Measurements from ENCODE around the gene TNFSF13B. TPM values are rescaled to one million over a fixed set of nuclear protein-coding genes. Genes with fewer than 3 reads are reported as not detected.

The TNFSF13B gene
- polyA plus RNA-seq, 1 donor from 2014 or later = 0.50 TPM

DNA sequence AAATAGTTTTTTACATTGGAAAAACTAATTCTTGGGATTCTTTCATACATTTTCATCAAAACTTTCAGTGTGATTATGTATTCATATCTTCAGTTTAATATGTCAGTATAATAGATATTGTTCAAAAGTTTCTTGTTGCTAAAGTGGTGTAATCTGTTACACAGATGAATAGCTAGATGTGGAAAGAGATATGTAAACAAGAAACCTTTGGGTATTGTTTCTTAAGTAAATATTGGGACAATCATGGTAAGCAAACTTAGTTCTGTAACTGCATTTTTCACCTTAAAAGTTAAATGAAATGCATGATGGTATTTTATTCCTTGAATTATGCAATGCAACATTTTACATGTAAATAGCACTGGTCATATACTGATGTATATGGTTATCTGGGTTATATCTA, 39.1 kb upstream of the TNFSF13B start:
- peaks cover 18% of the 10 kb centered on the region for H3K79me2 ChIP-seq (replicated peaks; ENCODE audit: insufficient read depth, low read length)
- no peaks in the 10 kb centered on the region for H3K9me2 ChIP-seq (ENCODE audit: insufficient read depth, low read length)
- no peak overlapping the region for H2AFZ ChIP-seq (ENCODE audit: low read depth, low read length)
- H4K20me1 ChIP-seq (ENCODE audit: insufficient read depth) = no peaks in the 10 kb centered on the region
- H3K9ac ChIP-seq (ENCODE audit: low read length) = no peak overlapping the region
- H3K4me3 ChIP-seq (ENCODE audit: low read length) = no peak overlapping the region
- TF ChIP-seq POLR2AphosphoS5 (IDR thresholded peaks at IDR 0.05) (no peak), EZH2 (IDR thresholded peaks at IDR 0.05; ENCODE audit: borderline replicate concordance, insufficient read depth, low read length, poor library complexity, severe bottlenecking) (no peak)
- TF ChIP-seq, protein P1, sequence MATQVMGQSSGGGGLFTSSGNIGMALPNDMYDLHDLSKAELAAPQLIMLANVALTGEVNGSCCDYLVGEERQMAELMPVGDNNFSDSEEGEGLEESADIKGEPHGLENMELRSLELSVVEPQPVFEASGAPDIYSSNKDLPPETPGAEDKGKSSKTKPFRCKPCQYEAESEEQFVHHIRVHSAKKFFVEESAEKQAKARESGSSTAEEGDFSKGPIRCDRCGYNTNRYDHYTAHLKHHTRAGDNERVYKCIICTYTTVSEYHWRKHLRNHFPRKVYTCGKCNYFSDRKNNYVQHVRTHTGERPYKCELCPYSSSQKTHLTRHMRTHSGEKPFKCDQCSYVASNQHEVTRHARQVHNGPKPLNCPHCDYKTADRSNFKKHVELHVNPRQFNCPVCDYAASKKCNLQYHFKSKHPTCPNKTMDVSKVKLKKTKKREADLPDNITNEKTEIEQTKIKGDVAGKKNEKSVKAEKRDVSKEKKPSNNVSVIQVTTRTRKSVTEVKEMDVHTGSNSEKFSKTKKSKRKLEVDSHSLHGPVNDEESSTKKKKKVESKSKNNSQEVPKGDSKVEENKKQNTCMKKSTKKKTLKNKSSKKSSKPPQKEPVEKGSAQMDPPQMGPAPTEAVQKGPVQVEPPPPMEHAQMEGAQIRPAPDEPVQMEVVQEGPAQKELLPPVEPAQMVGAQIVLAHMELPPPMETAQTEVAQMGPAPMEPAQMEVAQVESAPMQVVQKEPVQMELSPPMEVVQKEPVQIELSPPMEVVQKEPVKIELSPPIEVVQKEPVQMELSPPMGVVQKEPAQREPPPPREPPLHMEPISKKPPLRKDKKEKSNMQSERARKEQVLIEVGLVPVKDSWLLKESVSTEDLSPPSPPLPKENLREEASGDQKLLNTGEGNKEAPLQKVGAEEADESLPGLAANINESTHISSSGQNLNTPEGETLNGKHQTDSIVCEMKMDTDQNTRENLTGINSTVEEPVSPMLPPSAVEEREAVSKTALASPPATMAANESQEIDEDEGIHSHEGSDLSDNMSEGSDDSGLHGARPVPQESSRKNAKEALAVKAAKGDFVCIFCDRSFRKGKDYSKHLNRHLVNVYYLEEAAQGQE (IDR thresholded peaks at IDR 0.05; ENCODE audit: borderline replicate concordance) = no peak
- H3K9me3 ChIP-seq (ENCODE audit: low read length) = no peaks in the 10 kb centered on the region
- H3K36me3 ChIP-seq (ENCODE audit: insufficient read depth, low read length) = no peaks in the 10 kb centered on the region
- H3K27me3 ChIP-seq (ENCODE audit: insufficient read depth, low read depth, low read length) = no peaks in the 10 kb centered on the region
- H3K4me2 ChIP-seq (ENCODE audit: low read length) = no peak overlapping the region
- no peak overlapping the region for H3K27ac ChIP-seq (ENCODE audit: low read length)
- H3F3A ChIP-seq (ENCODE audit: insufficient read depth, low read length, poor library complexity, severe bottlenecking) = no peaks in the 10 kb centered on the region

DNA sequence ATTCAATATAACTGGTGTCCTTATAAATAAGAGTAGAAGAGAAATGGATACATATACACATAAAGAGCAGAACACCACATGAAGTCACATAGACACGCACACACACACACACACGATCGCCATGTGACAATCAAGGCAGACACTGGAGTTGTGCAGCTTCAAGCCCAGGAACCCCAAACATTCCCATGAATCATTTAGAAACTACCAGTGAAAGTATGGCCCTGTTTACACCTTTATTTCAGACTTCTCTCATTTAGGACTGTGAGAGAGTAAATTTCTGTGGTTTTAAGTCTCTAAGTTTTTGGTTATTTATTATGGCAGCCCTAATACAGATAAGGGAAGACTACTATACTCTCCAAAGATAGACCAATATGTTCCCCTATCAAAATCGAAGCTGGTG, 20.4 kb upstream of the TNFSF13B start:
- TF ChIP-seq EZH2 (IDR thresholded peaks at IDR 0.05; ENCODE audit: borderline replicate concordance, insufficient read depth, low read length, poor library complexity, severe bottlenecking) (no peak), SMC3 (conservative IDR thresholded peaks at IDR 0.05; ENCODE audit: poor library complexity) (no peak), RAD21 (conservative IDR thresholded peaks at IDR 0.05) (no peak), EP300 (conservative IDR thresholded peaks at IDR 0.05; ENCODE audit: poor library complexity, severe bottlenecking) (no peak), MXI1 (conservative IDR thresholded peaks at IDR 0.05; ENCODE audit: poor library complexity, severe bottlenecking) (no peak), TAF1 (IDR thresholded peaks at IDR 0.05; ENCODE audit: low read depth) (no peak), POLR2AphosphoS5 (IDR thresholded peaks at IDR 0.05) (no peak)
- TF ChIP-seq, protein P1 (IDR thresholded peaks at IDR 0.05; ENCODE audit: borderline replicate concordance) = no peak
- TF ChIP-seq, protein P2, sequence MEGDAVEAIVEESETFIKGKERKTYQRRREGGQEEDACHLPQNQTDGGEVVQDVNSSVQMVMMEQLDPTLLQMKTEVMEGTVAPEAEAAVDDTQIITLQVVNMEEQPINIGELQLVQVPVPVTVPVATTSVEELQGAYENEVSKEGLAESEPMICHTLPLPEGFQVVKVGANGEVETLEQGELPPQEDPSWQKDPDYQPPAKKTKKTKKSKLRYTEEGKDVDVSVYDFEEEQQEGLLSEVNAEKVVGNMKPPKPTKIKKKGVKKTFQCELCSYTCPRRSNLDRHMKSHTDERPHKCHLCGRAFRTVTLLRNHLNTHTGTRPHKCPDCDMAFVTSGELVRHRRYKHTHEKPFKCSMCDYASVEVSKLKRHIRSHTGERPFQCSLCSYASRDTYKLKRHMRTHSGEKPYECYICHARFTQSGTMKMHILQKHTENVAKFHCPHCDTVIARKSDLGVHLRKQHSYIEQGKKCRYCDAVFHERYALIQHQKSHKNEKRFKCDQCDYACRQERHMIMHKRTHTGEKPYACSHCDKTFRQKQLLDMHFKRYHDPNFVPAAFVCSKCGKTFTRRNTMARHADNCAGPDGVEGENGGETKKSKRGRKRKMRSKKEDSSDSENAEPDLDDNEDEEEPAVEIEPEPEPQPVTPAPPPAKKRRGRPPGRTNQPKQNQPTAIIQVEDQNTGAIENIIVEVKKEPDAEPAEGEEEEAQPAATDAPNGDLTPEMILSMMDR (IDR thresholded peaks at IDR 0.05; ENCODE audit: poor library complexity, severe bottlenecking) = no peak
- Histone ChIP-seq H3K36me3 (ENCODE audit: insufficient read depth, low read length) (no peaks in the 10 kb centered on the region), H3K27me3 (ENCODE audit: insufficient read depth, low read depth, low read length) (no peaks in the 10 kb centered on the region), H4K20me1 (ENCODE audit: insufficient read depth) (no peaks in the 10 kb centered on the region), H3K9me2 (ENCODE audit: insufficient read depth, low read length) (no peaks in the 10 kb centered on the region), H3K9ac (ENCODE audit: low read length) (no peak overlapping the region), H3K9me3 (ENCODE audit: low read length) (peaks cover 4% of the 10 kb centered on the region), H2AFZ (ENCODE audit: low read depth, low read length) (no peak overlapping the region), H3K4me3 (ENCODE audit: low read length) (no peak overlapping the region), H3K27ac (ENCODE audit: low read length) (no peak overlapping the region), H3F3A (ENCODE audit: insufficient read depth, low read length, poor library complexity, severe bottlenecking) (no peaks in the 10 kb centered on the region), H3K79me2 (replicated peaks; ENCODE audit: insufficient read depth, low read length) (no peaks in the 10 kb centered on the region), H3K4me2 (ENCODE audit: low read length) (no peak overlapping the region)
